Esophagus muscularis mucosa (tissue), 3 donors: Measurements from ENCODE around the gene MAGEF1.

ENCODE experiments used
- POLR2A ChIP-seq: fragments of 450-650 bp; IDR thresholded peaks from one replicate; pipeline ENCODE4 v1.6.1; 2017; ENCODE audit warnings: antibody characterized with exemption, moderate library complexity, mild to moderate bottlenecking, low read depth
- TF ChIP-seq, protein P1 (sequence below), 3 experiments: fragments of 200-600 bp in 2 of 3; fragments of 450-650 bp in 1 of 3; sonication (generic) in 2 of 3; IDR thresholded peaks; one replicate each; pipeline ENCODE4 v1.5.1; 2017 to 2019; ENCODE audit warnings: antibody characterized with exemption in 3 of 3, mild to moderate bottlenecking in 2 of 3, moderate library complexity in 1 of 3

DNA sequence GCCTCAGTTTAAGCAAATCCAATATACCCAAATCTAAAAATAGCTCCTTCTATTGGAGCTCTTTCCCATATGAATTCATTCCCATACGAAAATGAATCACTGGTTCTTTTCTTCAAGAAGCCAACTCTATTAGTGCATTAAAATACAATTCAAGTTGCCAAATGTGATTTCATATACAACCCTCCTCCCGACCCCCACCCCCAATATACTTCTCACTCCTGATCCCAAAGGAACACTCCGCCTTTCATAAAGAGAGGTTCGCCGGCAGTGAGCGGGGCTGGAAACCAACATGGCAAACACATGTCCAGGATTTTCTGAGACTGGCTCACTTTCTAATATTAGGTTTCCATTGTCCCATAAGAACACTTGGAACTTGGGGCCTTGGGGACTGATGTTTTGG, 48.5 kb downstream of the MAGEF1 start:
- TF ChIP-seq POLR2A: no peak
- TF ChIP-seq, protein P1, sequence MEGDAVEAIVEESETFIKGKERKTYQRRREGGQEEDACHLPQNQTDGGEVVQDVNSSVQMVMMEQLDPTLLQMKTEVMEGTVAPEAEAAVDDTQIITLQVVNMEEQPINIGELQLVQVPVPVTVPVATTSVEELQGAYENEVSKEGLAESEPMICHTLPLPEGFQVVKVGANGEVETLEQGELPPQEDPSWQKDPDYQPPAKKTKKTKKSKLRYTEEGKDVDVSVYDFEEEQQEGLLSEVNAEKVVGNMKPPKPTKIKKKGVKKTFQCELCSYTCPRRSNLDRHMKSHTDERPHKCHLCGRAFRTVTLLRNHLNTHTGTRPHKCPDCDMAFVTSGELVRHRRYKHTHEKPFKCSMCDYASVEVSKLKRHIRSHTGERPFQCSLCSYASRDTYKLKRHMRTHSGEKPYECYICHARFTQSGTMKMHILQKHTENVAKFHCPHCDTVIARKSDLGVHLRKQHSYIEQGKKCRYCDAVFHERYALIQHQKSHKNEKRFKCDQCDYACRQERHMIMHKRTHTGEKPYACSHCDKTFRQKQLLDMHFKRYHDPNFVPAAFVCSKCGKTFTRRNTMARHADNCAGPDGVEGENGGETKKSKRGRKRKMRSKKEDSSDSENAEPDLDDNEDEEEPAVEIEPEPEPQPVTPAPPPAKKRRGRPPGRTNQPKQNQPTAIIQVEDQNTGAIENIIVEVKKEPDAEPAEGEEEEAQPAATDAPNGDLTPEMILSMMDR (IDR thresholded peaks at IDR 0.05): no peak
